Measurements from ENCODE around the gene FAM163B. TPM values are rescaled to one million over a fixed set of nuclear protein-coding genes. Genes with fewer than 3 reads are reported as not detected.

Gene FAM163B
- polyA plus RNA-seq, 4 donors = 0.19 to 0.42 TPM; not detected in 2

DNA sequence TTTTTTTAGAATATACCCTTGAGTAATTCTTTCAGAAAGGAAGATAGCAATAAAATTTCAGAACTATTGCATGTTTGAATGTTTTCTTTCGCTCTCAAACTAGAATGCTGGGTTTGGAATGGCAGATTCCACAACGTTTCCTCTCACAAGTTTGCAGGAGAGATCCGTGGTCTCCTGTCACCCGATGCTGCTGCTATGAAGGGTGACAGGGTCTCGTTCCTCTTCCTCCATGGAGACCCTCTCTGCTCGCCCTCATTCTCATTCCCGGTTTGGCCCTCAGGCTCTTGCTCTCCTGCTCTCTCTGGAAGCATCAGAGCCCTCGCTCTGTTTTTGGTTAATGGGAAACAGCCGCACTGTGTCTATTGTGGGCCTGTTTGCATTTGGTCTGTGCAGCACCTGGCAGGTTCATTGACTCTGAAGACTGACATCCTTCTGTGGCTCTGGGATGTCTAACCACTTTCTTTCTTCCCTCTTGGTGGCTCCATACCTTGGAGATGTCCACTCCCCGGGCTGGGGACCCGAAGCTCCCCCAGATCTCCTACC is 12.6 kb upstream of the FAM163B start:
- no peak for DNase-seq (ENCODE audit: low read depth in 4 of 4, low spot score in 3 of 4)

GRCh38 chr9:133619791-133620190 is 10.6 kb upstream of the FAM163B start:
- no peak for DNase-seq (ENCODE audit: low read depth in 4 of 4, low spot score in 3 of 4)

- DNase-seq (ENCODE audit: low read depth in 4 of 4, low spot score in 3 of 4) = no peak
Measured at GRCh38 chr9:133618726-133619125, 9.5 kb upstream of the FAM163B start.

DNA sequence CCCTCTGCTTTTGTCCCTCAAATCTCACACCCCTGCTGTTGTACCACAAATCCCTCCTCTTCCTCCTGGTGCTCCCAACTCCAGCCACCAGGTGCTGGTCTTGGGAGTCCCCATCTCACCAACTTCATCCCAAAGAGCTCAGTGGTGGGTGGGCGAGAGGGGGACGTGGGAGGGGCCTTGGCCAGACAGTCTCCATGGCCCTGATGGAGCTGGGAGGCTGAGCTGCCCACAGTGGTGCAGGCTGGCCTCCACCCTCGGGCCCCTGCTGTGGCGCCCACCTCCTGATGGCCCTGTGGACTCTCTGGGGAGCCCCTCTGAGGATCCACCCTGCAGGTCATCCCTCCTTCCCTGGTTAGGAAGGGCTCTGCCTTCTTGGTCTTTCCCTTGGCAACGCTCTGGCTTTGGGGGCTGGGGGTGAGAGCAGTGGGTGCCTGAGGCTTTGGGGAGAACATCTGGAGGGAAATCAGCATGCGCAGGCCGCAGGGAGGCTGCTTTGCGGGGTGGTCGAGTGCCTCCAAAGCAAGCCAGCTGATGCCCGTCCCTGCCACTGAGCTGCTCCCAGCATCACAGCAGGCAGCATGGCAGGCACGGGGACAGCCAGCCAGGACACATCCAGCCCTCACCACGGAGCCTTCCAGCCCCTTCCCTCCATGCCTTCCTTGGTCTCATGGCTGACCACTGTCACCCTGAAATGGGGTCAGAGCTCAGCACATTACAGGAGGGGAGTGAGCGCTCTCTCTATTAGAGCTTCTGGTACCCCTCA is 7.6 kb upstream of the FAM163B start:
- no peak for DNase-seq (ENCODE audit: low read depth in 4 of 4, low spot score in 3 of 4)

- no peak for DNase-seq (ENCODE audit: low read depth in 4 of 4, low spot score in 3 of 4)
Measured at GRCh38 chr9:133615606-133616188, 6.5 kb upstream of the FAM163B start.

DNA sequence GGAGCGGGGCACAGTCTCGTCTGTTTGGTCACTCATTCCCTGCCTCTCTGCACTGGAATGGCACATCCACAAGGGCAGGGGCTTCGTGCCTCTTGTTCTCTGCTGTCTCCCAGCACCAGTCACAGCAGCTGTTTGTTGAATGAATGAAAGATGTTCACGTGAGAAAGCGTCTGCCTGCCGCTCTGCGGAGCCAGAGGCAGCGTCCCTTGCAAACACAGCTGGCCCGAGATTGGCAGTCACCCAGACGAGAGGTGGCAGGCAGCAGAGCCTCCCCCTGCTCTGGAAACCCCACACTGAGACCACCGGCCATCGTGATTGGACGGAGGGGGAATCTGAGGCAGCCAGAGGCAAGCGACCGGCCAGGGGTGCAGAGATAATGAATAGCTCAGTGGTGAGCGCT is 6.0 kb upstream of the FAM163B start:
- no peak for DNase-seq (ENCODE audit: low read depth in 4 of 4, low spot score in 3 of 4)

DNA sequence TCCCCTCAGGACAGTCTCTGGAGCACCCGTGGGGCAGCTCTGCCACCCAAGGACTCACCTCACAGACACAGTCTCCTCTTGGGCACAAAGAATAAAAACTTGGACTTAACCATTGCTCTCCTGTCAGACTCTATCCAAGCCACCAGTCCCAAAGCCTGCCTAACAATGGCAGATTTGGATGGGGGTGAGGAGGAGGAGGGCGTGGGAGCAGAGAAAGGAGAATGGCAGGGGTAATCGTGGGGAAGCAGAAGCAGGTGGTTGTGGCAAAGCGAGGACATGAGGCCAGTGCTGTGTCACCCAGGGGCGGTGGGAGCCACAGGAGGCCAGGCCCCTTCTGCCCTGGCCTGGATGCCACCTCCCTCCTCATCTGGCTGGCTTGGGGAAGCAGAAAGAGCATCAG is 5.5 kb upstream of the FAM163B start:
- no peak for DNase-seq (ENCODE audit: low read depth in 4 of 4, low spot score in 3 of 4)

- DNase-seq (ENCODE audit: low read depth in 4 of 4, low spot score in 3 of 4) = no peak
Measured at GRCh38 chr9:133614056-133614455, 4.9 kb upstream of the FAM163B start.

DNA sequence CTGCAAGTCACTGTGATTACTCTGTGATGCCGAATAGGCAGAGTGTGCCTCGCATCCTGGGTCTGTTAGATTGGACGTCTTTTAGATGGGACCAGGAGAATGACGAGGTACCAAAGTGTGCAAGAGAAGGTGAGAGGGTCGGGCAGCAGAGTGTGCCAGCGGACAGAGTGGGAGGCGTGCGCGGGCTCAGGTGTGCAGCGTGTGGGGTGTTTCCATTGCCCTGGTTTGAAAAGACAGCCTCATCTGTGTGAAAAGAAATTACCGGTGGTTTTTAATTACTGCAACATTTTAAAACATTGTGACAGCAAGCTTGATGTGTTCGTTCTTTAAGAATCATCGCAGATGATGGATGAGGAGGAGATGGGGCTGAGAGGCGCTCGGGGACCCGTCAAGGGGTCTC is 4.2 kb upstream of the FAM163B start:
- no peak for DNase-seq (ENCODE audit: low read depth in 4 of 4, low spot score in 3 of 4)

DNA sequence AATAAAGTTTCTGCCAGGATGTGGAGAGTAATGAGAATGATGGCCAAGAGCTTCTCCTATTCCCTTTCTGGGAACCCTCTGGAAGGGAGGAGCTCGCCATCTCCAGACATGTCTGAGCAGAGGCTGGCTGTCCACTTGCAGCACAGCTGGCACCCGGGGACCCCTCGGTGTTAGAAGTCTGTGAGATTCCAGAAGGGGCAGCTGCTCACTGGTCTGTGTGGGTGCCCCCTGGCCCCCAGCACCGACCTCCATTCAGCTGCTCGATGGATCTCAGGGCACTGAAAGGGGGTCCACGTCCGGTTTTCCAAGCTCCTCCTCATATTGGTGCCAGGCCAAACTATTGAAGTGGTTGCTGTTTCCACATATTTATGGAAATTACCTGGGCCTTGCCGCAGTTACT is 3.6 kb upstream of the FAM163B start:
- no peak for DNase-seq (ENCODE audit: low read depth in 4 of 4, low spot score in 3 of 4)

GRCh38 chr9:133612051-133612450 is 2.9 kb upstream of the FAM163B start:
- no peak for DNase-seq (ENCODE audit: low read depth in 4 of 4, low spot score in 3 of 4)

DNA sequence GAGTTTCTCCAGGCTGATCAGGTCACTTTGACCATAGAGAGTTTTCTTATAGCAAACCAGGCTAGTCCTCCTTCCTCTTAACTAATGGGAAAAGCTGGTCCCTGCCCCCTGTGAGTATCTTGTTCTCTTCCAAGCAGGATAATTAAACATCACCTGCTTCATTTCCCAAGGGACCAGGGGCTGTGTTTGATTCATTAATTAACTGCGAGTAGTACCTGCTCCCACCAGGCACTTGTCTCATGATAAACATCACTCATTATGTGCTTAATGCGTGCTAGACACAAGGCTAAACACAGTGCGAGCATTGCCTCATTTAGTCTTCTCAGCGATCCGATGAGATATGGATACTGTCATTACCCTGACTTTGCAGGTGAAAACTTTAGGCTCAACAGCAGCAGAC is 1.7 kb upstream of the FAM163B start:
- no peak for DNase-seq (ENCODE audit: low read depth in 4 of 4, low spot score in 3 of 4)

- no peak for DNase-seq (ENCODE audit: low read depth in 4 of 4, low spot score in 3 of 4)
Measured at GRCh38 chr9:133608889-133609288, 300 bp downstream of the FAM163B start.

DNA sequence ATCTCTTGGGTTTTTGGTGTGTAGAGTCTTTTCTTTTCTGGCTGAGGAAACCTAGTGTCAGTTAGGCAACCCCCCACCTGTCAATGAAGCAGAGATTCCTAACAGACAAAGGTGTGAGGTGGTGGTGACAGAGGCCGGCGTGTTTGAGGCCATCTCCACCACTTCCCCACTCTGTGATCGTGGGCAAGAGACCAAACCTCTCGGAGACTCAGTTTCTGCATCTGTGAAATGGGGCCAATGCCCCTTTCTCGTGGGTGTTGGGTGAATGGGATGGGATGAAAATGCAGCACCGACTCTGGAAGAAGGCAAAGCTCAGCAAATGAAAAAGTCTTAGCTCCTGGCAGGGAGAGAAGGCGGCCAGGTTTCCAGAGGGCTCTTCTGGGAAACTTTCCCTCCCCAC is 807 bp downstream of the FAM163B start:
- no peak for DNase-seq (ENCODE audit: low read depth in 4 of 4, low spot score in 3 of 4)

DNA sequence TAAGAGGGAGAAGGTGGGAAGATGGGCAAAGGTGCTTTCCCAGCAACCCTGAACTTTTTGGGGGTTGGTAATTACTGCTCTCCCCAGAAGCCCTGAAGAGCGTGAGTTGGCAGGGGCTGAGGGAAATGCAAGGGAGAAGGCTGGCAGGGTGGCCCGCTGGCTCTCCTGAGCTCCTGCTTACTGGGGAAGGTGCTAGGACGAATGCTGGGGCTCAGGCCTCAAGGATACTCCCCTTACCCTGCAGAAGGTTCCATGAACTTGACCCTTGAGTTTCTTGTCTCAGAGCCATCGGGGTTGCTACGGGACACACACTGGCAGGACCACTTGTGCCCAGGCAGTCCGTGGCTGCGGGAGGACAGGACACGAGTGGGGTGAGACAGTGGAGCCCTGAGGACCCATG is 1.2 kb downstream of the FAM163B start:
- DNase-seq (ENCODE audit: low read depth in 4 of 4, low spot score in 3 of 4) = no peak

GRCh38 chr9:133607381-133607780 is 1.8 kb downstream of the FAM163B start:
- DNase-seq (ENCODE audit: low read depth in 4 of 4, low spot score in 3 of 4) = no peak

DNA sequence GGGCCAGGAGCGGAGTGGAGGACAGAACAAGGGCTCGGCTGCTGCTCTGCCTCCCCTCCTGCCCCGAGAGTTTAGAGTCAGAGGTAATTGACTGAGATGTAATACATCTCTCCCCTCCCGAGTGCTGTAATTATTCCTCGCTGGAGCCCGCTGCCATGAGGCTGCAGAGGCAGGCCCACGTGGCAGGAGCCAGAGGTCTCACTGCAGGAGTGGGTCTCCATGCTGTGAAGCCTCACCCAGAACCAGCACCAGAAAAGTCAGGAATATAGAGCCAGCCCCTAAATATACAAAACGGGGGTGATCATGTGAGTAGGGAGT is 2.5 kb downstream of the FAM163B start:
- no peak for DNase-seq (ENCODE audit: low read depth in 4 of 4, low spot score in 3 of 4)

DNA sequence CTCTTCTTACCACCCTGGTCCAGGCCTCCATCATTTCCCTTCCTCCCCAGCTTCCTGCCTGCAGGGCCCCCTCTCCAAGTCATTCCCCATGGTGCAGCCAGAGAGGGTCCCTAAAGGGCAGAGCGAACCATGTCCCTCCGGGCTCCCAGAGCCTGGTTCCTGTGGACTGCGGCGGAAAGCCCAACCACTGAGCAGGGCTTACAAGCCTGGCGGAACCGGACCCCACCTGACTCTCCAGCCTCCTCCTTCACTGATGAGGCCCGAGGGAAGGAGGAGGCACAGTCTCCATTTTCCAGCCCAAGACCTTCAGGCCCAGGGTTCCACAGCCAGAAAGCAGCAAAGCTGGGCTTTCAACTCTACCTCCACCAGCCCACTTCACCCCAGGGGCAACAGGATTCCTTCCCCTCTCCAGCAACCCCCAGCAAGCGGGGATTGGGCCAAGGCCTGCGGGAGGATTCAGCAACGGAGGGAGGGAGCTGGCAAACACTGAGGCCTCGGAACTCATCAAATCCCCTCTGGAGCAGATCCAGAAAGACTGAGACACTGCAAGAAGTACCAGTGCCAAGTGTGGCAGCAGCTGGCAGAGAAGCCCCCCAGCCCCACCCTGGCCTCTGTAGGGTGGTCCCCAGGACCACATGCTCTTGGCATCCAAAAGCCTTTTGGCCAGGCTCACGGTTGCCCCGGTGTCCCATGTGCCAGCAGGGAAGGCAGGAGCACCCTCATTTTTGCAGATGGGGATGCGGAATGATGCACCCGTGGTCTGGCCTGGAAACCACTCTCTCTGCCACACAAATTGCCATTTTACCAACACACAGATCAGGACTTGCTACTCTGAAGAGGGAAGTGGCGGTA is 3.1 kb downstream of the FAM163B start:
- no peak for DNase-seq (ENCODE audit: low read depth in 4 of 4, low spot score in 3 of 4)

DNA sequence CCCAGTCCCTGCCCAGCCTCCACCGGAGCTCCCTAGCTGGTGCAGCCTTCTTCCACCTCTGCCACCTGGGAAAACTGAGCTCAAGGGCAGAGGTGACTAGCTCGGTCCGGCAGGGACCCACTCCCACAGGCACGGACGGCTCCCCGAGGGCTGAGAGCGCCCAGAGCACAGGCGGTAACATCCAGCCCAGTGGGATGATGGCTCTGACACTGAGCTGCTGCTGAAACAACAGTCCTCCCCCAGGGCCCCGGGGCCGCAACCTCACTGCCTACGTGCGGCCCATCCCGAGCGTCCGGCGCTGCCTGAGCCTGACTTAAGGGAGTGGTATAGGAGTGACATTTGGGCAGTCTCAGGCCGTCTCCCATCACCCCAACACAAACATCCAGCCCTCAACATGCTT is 3.7 kb downstream of the FAM163B start:
- no peak for DNase-seq (ENCODE audit: low read depth in 4 of 4, low spot score in 3 of 4)

DNA sequence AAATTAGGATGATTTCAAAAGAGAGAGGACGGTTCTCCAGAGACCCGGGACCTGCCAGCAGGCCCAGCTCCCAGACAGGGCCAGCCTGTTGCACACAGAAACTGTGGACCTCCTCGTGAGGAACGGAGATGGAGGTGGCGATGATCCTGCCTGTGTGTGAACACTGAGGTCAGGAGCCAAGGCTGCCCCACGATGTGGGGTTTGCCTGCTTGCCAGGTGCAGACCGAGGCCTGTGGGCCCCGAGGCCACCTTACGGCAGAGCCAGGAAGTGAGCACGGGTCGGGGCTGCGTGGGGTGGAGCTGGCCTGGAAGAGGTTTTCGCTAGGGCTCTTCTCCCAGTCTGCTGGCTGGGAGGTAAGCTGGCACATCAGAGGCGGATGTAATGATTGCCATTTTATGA is 4.3 kb downstream of the FAM163B start:
- no peak for DNase-seq (ENCODE audit: low read depth in 4 of 4, low spot score in 3 of 4)

- no peak for DNase-seq (ENCODE audit: low read depth in 4 of 4, low spot score in 3 of 4)
Measured at GRCh38 chr9:133604214-133604613, 5.0 kb downstream of the FAM163B start.

Measured in left renal pelvis (tissue), 4 donors.